ENCODE results near the gene MAK.
"Not testable (repeated sequence)": the region's sequence is repeated elsewhere in the genome, so short reads cannot be mapped to it uniquely, and the experiment has no call there.

Gene MAK

GRCh38 chr6:10791673-10792072 lies 46.7 kb downstream of the MAK start:
- no peak for DNase-seq (ENCODE audit: low spot score)

- DNase-seq (ENCODE audit: low spot score): no peak
Observed at GRCh38 chr6:10779076-10779475, 59.3 kb downstream of the MAK start.

- no peak for DNase-seq (ENCODE audit: low spot score)
Observed at GRCh38 chr6:10778230-10778629, 60.1 kb downstream of the MAK start.

GRCh38 chr6:10771371-10771894 lies 66.9 kb downstream of the MAK start:
- no peak for DNase-seq (ENCODE audit: low spot score)

GRCh38 chr6:10769419-10769818 lies 68.9 kb downstream of the MAK start:
- no peak for DNase-seq (ENCODE audit: low spot score)

- DNase-seq (ENCODE audit: low spot score): no peak
Observed at GRCh38 chr6:10763006-10763405, 75.3 kb downstream of the MAK start.

- no peak for DNase-seq (ENCODE audit: low spot score)
Observed at GRCh38 chr6:10759884-10760329, 78.4 kb downstream of the MAK start.

- DNase-seq (ENCODE audit: low spot score): peak; percentile 22
Observed at GRCh38 chr6:10759312-10759839, 79.0 kb downstream of the MAK start.

GRCh38 chr6:10756085-10756484 lies 82.3 kb downstream of the MAK start:
- no peak for DNase-seq (ENCODE audit: low spot score)

GRCh38 chr6:10751757-10752156 lies 86.6 kb downstream of the MAK start:
- DNase-seq (ENCODE audit: low spot score): not testable (repeated sequence)

GRCh38 chr6:10750568-10750967 lies 87.8 kb downstream of the MAK start:
- DNase-seq (ENCODE audit: low spot score): not testable (repeated sequence)

- no peak for DNase-seq (ENCODE audit: low spot score)
Observed at GRCh38 chr6:10749734-10750133, 88.6 kb downstream of the MAK start.

- peak; percentile 98 for DNase-seq (ENCODE audit: low spot score)
Observed at GRCh38 chr6:10747251-10747972, 90.9 kb downstream of the MAK start, which contains the start of gene TMEM14B. TMEM14B (plus strand) TSS chr6:10747805; CDS start chr6:10749246, 1,441 bp downstream.

- DNase-seq (ENCODE audit: low spot score): no peak
Observed at GRCh38 chr6:10746915-10747250, 91.5 kb downstream of the MAK start.

GRCh38 chr6:10745116-10745515 lies 93.2 kb downstream of the MAK start:
- DNase-seq (ENCODE audit: low spot score): no peak

GRCh38 chr6:10743515-10743914 lies 94.8 kb downstream of the MAK start:
- no peak for DNase-seq (ENCODE audit: low spot score)

GRCh38 chr6:10742251-10742650 lies 96.1 kb downstream of the MAK start:
- no peak for DNase-seq (ENCODE audit: low spot score)

GRCh38 chr6:10741643-10742042 lies 96.7 kb downstream of the MAK start:
- not testable (repeated sequence) for DNase-seq (ENCODE audit: low spot score)

GRCh38 chr6:10740061-10740460 lies 98.3 kb downstream of the MAK start:
- no peak for DNase-seq (ENCODE audit: low spot score)

- no peak for DNase-seq (ENCODE audit: low spot score)
Observed at GRCh38 chr6:10736731-10737130, 101.6 kb downstream of the MAK start.

- no peak for DNase-seq (ENCODE audit: low spot score)
Observed at GRCh38 chr6:10733863-10734262, 104.5 kb downstream of the MAK start.

- DNase-seq (ENCODE audit: low spot score): no peak
Observed at GRCh38 chr6:10733151-10733715, 105.1 kb downstream of the MAK start.

- peak; percentile 47 for DNase-seq (ENCODE audit: low spot score)
Observed at GRCh38 chr6:10730254-10730653, 108.1 kb downstream of the MAK start.

Measured in Ammon's horn (tissue), 1 donor.